Mononuclear cell (primary cell): ENCODE results near the gene SERTAD1. TPM values are rescaled to one million over a fixed set of nuclear protein-coding genes. Genes with fewer than 3 reads are reported as not detected.

Experiments used
- total RNA-seq: library from RNA; depleted of rRNA; stranded (reverse); fragments of >200 nt; gene quantifications from one replicate; pipeline ENCODE4 v1.2.3, GENCODE V29; 2012

The SERTAD1 gene
- total RNA-seq, 1 donor: 16.1 TPM

Other genes with a start within 250 kb of the SERTAD1 start
- 6.3 TPM for gene MAP3K10, start 234.6 kb downstream of the SERTAD1 start, total RNA-seq
- gene TTC9B, start 207.6 kb downstream of the SERTAD1 start, total RNA-seq: 0.10 TPM
- not detected for gene CCNP, start 199.3 kb downstream of the SERTAD1 start, total RNA-seq
- 109 TPM for gene AKT2, start 140.6 kb downstream of the SERTAD1 start, total RNA-seq
- 4.7 TPM for gene C19orf47, start 77.6 kb downstream of the SERTAD1 start, total RNA-seq
- gene PLD3, start 77.3 kb downstream of the SERTAD1 start, total RNA-seq: 119 TPM
- gene HIPK4, start 35.8 kb downstream of the SERTAD1 start, total RNA-seq: 0.10 TPM
- 1.0 TPM for gene PRX, start 12.6 kb downstream of the SERTAD1 start, total RNA-seq
- 20.7 TPM for gene SERTAD3, start 18.3 kb upstream of the SERTAD1 start, total RNA-seq
- gene BLVRB, start 39.8 kb upstream of the SERTAD1 start, total RNA-seq: 39.8 TPM
- gene SPTBN4, start 41.0 kb upstream of the SERTAD1 start, total RNA-seq: under 0.01 TPM
- gene SHKBP1, start 150.9 kb upstream of the SERTAD1 start, total RNA-seq: 55.9 TPM
- gene LTBP4, start 175.4 kb upstream of the SERTAD1 start, total RNA-seq: 16.2 TPM